ENCODE data around the gene DOK6. TPM values are rescaled to one million over a fixed set of nuclear protein-coding genes. Genes with fewer than 3 reads are reported as not detected.

The DOK6 gene
- polyA plus RNA-seq, 10 donors, result 2.0 to 3.9 (median 3.3) TPM

DNA sequence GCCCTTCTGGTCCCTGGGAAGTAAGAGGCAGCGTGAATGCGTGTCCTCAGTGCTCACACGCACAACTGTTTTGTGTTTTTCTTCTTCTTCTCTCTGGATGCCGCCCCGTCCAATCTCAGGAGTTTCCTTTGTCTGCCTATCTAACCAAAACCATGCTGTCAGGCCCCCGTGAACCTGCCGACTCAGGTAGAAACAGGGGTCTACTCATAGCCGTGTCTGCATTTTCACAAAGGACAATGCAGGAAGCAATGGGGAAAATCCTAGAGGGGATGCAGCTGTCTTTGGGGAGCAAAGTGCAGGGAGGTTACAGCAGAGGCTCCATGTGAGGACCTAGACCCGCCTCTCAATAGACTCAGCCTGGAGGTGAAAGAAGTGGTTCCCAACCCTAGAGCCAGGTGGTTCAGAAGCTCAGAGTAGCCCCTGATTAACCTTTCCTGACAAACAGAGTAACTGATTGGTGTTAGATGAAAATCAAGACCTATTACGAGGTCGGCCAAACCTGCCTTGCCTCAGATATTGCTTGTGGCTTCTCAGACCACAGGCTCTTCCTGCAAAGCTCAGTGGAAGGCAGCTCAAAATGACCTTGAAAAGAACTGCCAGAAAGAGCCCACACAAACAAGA is 497.7 kb downstream of the DOK6 start:
- no peak for DNase-seq
